GM23338 (cell line): Measurements from ENCODE around the gene RNF103. TPM values are rescaled to one million over a fixed set of nuclear protein-coding genes. Genes with fewer than 3 reads are reported as not detected.

ENCODE experiments used
- EZH2 ChIP-seq: fragments of 200-600 bp; sonication (generic); IDR thresholded peaks from one replicate; pipeline ENCODE4 v1.8.0; 2017; ENCODE audit warnings: antibody characterized with exemption, mild to moderate bottlenecking, low read depth; ENCODE audit not compliant: unreplicated experiment
- POLR2AphosphoS5 ChIP-seq: IDR thresholded peaks from 2 replicates; pipeline ENCODE4 v1.6.1; 2016; ENCODE audit warnings: antibody characterized with exemption, low read depth
- polyA plus RNA-seq: library from polyadenylated mRNA; unstranded; fragments of >200 nt; fragmentation: Nextera tagmentation; extraction: Ambion mirVana; gene quantifications from 2 replicates; pipeline ENCODE4 v1.2.1, GENCODE V29; 2016
- total RNA-seq: library from RNA; depleted of rRNA; stranded (reverse); fragments of >200 nt; shearing (Covaris generic); gene quantifications from 2 replicates; pipeline ENCODE4 v1.2.3, GENCODE V29; 2014
- TF ChIP-seq, protein P1 (sequence below): fragments of 250-450 bp; sonication (Bioruptor Pico); IDR thresholded peaks from 2 replicates; pipeline ENCODE4 v1.5.0; 2020; ENCODE audit warnings: mild to moderate bottlenecking, moderate library complexity
- TF ChIP-seq, protein P2 (sequence below): IDR thresholded peaks from one replicate; pipeline ENCODE4 v1.6.1; 2018; ENCODE audit warnings: antibody characterized with exemption; ENCODE audit not compliant: unreplicated experiment
- TF ChIP-seq, protein P3 (sequence below), 2 experiments: fragments of 200-600 bp in 1 of 2; sonication (generic) in 1 of 2; conservative IDR thresholded peaks; 2 replicates each; pipeline versions ENCODE4 v1.5.1 to v1.6.1; 2016 to 2017; ENCODE audit warnings: antibody characterized with exemption in 2 of 2, low read depth in 2 of 2, mild to moderate bottlenecking in 2 of 2, moderate library complexity in 1 of 2

Gene RNF103
- total and polyA plus RNA-seq, 2 experiments from 2014 or later = 3.8 to 5.9 TPM

DNA sequence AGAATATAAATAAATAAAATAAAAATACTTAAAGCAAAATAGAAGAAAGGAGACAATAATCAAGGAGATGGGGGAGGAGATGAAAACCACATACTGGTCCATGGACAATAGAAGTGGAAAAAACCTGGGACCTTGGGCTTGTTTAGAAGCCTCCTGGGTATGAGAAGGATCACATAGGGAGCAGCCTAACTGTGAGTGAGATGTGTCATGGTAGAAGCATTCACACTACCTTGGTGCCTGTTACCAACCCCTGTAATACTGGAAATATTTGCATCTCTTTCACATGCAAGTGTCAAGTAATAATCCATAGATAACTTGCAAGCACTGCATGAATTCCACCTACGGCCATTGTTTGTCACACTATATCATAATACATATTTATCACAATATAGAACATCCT, 23.2 kb upstream of the RNF103 start (continued):
- TF ChIP-seq, protein P1, sequence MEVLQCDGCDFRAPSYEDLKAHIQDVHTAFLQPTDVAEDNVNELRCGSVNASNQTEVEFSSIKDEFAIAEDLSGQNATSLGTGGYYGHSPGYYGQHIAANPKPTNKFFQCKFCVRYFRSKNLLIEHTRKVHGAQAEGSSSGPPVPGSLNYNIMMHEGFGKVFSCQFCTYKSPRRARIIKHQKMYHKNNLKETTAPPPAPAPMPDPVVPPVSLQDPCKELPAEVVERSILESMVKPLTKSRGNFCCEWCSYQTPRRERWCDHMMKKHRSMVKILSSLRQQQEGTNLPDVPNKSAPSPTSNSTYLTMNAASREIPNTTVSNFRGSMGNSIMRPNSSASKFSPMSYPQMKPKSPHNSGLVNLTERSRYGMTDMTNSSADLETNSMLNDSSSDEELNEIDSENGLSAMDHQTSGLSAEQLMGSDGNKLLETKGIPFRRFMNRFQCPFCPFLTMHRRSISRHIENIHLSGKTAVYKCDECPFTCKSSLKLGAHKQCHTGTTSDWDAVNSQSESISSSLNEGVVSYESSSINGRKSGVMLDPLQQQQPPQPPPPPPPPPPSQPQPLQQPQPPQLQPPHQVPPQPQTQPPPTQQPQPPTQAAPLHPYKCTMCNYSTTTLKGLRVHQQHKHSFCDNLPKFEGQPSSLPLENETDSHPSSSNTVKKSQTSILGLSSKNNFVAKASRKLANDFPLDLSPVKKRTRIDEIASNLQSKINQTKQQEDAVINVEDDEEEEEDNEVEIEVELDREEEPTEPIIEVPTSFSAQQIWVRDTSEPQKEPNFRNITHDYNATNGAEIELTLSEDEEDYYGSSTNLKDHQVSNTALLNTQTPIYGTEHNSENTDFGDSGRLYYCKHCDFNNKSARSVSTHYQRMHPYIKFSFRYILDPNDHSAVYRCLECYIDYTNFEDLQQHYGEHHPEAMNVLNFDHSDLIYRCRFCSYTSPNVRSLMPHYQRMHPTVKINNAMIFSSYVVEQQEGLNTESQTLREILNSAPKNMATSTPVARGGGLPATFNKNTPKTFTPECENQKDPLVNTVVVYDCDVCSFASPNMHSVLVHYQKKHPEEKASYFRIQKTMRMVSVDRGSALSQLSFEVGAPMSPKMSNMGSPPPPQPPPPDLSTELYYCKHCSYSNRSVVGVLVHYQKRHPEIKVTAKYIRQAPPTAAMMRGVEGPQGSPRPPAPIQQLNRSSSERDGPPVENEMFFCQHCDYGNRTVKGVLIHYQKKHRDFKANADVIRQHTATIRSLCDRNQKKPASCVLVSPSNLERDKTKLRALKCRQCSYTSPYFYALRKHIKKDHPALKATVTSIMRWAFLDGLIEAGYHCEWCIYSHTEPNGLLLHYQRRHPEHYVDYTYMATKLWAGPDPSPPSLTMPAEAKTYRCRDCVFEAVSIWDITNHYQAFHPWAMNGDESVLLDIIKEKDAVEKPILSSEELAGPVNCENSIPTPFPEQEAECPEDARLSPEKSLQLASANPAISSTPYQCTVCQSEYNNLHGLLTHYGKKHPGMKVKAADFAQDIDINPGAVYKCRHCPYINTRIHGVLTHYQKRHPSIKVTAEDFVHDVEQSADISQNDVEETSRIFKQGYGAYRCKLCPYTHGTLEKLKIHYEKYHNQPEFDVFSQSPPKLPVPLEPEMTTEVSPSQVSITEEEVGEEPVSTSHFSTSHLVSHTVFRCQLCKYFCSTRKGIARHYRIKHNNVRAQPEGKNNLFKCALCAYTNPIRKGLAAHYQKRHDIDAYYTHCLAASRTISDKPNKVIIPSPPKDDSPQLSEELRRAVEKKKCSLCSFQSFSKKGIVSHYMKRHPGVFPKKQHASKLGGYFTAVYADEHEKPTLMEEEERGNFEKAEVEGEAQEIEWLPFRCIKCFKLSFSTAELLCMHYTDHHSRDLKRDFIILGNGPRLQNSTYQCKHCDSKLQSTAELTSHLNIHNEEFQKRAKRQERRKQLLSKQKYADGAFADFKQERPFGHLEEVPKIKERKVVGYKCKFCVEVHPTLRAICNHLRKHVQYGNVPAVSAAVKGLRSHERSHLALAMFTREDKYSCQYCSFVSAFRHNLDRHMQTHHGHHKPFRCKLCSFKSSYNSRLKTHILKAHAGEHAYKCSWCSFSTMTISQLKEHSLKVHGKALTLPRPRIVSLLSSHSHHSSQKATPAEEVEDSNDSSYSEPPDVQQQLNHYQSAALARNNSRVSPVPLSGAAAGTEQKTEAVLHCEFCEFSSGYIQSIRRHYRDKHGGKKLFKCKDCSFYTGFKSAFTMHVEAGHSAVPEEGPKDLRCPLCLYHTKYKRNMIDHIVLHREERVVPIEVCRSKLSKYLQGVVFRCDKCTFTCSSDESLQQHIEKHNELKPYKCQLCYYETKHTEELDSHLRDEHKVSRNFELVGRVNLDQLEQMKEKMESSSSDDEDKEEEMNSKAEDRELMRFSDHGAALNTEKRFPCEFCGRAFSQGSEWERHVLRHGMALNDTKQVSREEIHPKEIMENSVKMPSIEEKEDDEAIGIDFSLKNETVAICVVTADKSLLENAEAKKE (CRISPR knock-in tag) = no peak
- TF ChIP-seq, protein P2, sequence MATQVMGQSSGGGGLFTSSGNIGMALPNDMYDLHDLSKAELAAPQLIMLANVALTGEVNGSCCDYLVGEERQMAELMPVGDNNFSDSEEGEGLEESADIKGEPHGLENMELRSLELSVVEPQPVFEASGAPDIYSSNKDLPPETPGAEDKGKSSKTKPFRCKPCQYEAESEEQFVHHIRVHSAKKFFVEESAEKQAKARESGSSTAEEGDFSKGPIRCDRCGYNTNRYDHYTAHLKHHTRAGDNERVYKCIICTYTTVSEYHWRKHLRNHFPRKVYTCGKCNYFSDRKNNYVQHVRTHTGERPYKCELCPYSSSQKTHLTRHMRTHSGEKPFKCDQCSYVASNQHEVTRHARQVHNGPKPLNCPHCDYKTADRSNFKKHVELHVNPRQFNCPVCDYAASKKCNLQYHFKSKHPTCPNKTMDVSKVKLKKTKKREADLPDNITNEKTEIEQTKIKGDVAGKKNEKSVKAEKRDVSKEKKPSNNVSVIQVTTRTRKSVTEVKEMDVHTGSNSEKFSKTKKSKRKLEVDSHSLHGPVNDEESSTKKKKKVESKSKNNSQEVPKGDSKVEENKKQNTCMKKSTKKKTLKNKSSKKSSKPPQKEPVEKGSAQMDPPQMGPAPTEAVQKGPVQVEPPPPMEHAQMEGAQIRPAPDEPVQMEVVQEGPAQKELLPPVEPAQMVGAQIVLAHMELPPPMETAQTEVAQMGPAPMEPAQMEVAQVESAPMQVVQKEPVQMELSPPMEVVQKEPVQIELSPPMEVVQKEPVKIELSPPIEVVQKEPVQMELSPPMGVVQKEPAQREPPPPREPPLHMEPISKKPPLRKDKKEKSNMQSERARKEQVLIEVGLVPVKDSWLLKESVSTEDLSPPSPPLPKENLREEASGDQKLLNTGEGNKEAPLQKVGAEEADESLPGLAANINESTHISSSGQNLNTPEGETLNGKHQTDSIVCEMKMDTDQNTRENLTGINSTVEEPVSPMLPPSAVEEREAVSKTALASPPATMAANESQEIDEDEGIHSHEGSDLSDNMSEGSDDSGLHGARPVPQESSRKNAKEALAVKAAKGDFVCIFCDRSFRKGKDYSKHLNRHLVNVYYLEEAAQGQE = no peak
- TF ChIP-seq POLR2AphosphoS5 (no peak), EZH2 (no peak)
- TF ChIP-seq, protein P3, sequence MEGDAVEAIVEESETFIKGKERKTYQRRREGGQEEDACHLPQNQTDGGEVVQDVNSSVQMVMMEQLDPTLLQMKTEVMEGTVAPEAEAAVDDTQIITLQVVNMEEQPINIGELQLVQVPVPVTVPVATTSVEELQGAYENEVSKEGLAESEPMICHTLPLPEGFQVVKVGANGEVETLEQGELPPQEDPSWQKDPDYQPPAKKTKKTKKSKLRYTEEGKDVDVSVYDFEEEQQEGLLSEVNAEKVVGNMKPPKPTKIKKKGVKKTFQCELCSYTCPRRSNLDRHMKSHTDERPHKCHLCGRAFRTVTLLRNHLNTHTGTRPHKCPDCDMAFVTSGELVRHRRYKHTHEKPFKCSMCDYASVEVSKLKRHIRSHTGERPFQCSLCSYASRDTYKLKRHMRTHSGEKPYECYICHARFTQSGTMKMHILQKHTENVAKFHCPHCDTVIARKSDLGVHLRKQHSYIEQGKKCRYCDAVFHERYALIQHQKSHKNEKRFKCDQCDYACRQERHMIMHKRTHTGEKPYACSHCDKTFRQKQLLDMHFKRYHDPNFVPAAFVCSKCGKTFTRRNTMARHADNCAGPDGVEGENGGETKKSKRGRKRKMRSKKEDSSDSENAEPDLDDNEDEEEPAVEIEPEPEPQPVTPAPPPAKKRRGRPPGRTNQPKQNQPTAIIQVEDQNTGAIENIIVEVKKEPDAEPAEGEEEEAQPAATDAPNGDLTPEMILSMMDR (conservative IDR thresholded peaks at IDR 0.05; ENCODE audit: low read depth in 2 of 2) = no peak
